Renal cortex interstitium (tissue), 15 donors: Measurements from ENCODE around the gene CLEC1A. TPM values are rescaled to one million over a fixed set of nuclear protein-coding genes. Genes with fewer than 3 reads are reported as not detected.
A peak's percentile ranks its signal among the peaks of the same experiment; 100 is the strongest.

Experiments used
- DNase-seq, 11 donors: peaks; one replicate each; pipeline ENCODE4 v3.0.0-alpha.2; 2013; ENCODE audit warnings: low read depth in 9 of 11, low spot score in 4 of 11; ENCODE audit errors: extremely low read depth in 1 of 11
- long read RNA-seq, 16 experiments: transcript quantifications; one replicate each; lab custom pipeline, GENCODE V29; 2026
- polyA plus RNA-seq, 3 donors: library from polyadenylated mRNA; unstranded; fragments of 120-200 nt; gene quantifications; one replicate each; pipeline ENCODE4 v1.2.1, GENCODE V29; 2013; ENCODE audit not compliant: insufficient read length in 3 of 3

The CLEC1A gene, protein sequence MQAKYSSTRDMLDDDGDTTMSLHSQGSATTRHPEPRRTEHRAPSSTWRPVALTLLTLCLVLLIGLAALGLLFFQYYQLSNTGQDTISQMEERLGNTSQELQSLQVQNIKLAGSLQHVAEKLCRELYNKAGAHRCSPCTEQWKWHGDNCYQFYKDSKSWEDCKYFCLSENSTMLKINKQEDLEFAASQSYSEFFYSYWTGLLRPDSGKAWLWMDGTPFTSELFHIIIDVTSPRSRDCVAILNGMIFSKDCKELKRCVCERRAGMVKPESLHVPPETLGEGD
- 1 to 10 TPM; 3.4 to 4.1 (median 3.6) TPM for polyA plus RNA-seq
- long read RNA-seq, donor 1: 0 reads
- long read RNA-seq, donor 2: 0 reads
- long read RNA-seq, donor 3, partial matches to known transcripts: 0 of 2 reads
- long read RNA-seq, donor 3, other reads (novel, unspliced or antisense): 0 of 2 reads
- long read RNA-seq, donor 4: 0 reads
- long read RNA-seq, donor 5: 0 reads
- long read RNA-seq, donor 6, partial matches to known transcripts: 0 of 1 reads
- long read RNA-seq, donor 6, other reads (novel, unspliced or antisense): 0 of 1 reads
- long read RNA-seq, donor 7: 0 reads
- long read RNA-seq, donor 8, partial matches to known transcripts: 0 of 1 reads
- long read RNA-seq, donor 8, other reads (novel, unspliced or antisense): 0 of 1 reads
- long read RNA-seq, donor 9: 0 reads
- long read RNA-seq, donor 10: 0 reads
- long read RNA-seq, donor 11: 0 reads
- long read RNA-seq, donor 12, partial matches to known transcripts: 0 of 1 reads
- long read RNA-seq, donor 12, other reads (novel, unspliced or antisense): 0 of 1 reads
- long read RNA-seq, donor 13: 0 reads
- long read RNA-seq, donor 14: 0 reads
- long read RNA-seq, donor 15, partial matches to known transcripts: 0 of 1 reads
- long read RNA-seq, donor 15, other reads (novel, unspliced or antisense): 0 of 1 reads
- long read RNA-seq, donor 16: 0 reads

- peak in 3 of 11 donors; percentile 6 to 33 (median 9) for DNase-seq
Measured at GRCh38 chr12:10098791-10099190, at the start of gene CLEC1A. Gene CLEC1A (minus strand): TSS chr12:10098985. CDS start chr12:10098922, 63 bp downstream.

GRCh38 chr12:10147714-10148403 lies 49.1 kb upstream of the CLEC1A start:
- DNase-seq: no peak

DNA sequence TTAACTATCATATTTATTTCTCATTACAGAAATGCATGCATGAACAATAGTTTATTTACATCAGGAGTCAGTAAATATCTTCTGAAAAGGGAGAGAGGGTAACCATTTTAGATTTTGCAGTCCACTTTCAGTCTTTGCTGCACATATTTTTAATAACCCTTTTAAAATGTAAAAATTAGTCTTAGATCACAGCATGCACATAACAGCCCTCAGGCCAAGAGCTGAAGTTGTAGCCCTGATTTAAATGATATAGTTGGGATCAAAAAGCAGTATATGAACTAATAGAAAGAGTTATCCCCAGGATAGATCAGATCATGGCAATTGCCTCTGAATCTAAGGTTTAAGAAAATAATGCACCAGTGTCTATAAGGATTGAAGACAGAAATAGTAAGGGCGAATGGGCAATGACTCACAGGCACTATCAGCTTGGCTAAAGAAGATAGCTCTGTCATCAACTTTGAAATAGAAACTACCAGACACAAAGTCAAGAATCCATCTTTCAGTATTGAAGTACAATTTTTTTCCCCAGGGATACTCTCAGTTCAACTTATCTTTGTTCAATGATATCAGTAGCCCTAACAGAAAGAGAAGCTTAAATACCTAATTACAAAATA lies 44.3 kb upstream of the CLEC1A start:
- DNase-seq: no peak

GRCh38 chr12:10140001-10140400 lies 41.2 kb upstream of the CLEC1A start:
- DNase-seq: peak in 7 of 11 donors; percentile 28 to 43 (median 33)

- DNase-seq: no peak
Measured at GRCh38 chr12:10136637-10137205, 37.9 kb upstream of the CLEC1A start.

DNA sequence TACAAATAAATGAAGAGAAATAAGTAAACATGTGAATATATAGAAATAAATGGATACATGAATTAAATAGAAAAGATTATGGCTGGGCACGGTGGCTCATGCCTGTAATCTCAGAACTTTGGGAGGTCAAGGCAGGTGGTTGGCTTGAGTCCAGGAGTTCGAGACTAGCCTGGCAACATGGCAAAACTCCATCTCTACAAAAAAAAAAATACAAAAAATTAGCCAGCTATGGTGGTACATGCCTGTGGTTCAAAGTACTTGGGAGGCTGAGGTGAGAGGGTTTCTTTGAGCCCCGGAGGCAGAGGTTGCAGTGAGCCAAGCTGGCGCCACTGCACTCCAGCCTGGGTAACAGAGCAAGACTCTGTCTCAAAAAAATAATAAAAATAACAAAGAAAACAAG lies 36.3 kb upstream of the CLEC1A start:
- no peak for DNase-seq

DNA sequence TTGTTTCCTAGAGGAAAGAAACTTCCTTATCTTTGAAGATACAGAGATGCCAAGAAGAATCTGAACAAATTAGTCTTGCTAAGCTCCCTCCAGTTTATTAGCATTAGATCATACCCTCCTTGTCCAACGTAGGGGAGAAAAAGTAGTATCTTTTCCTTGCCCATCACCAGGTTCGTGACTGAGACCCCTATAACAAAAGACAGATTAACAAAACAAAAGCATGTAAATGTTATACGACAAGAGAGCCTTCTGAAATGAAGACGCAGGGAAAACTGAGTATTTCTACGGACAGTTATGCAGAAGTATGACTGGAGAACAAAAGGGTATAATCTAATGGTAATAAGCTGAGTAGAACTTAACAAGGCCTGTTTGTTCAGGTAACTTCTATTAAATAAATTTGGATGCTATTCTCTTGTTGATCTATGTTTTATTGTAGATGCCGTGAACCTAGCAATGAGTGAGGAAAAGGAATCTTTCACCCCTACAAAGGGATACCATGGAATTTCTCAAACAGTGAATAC lies 34.1 kb upstream of the CLEC1A start:
- DNase-seq: no peak

DNA sequence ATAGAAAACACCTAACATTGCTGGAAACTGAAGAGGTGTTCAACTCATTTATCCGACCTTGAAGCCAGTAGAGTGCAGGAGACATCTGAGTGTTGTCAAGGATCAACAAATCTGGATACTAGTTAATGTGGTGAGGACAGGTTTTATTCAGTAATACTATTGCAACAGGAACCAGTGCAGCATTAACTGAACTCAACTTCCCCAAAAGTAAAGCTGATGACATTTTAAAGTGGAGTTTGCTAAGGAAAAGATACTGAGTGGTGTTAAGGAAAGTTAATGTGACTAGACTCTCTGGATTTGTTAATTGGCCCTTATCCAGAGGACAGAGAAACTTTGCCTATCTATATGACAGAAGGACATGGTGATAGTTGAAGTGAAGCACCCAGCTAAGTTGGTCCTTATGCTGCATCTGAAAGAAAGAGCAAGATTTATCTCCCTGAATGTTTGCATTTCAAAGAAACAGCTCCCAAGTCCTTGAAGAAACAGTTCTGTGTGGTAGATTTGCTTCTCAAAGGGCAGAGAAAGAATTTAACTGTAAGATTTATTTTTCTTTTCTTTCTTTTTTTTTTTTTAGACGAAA lies 32.4 kb upstream of the CLEC1A start:
- no peak for DNase-seq

DNA sequence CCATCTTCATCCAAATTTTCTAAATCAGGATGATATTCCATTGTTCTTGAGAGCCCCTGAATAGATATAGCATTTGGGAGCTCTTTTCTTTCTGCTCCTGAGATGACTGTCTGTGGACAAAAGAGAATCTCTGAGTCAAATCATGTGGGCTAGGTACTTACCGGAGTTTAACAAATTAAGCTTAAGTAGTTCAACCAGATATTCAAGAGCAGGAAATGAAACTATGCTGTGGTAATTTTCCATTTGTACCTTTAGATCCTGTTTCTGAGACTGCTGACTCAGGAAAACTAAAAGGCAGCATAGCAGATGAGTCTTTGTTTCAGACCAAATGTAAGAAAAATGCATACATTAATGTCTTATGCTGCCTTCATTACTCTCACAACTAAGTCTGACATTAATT lies 31.3 kb upstream of the CLEC1A start, which contains the start of gene CLEC7A:
Gene CLEC7A, minus strand, starts transcription at position 158 of the 400 bp plus-strand sequence. Its CDS starts 117 bp downstream, at position 41.
- no peak for DNase-seq

DNA sequence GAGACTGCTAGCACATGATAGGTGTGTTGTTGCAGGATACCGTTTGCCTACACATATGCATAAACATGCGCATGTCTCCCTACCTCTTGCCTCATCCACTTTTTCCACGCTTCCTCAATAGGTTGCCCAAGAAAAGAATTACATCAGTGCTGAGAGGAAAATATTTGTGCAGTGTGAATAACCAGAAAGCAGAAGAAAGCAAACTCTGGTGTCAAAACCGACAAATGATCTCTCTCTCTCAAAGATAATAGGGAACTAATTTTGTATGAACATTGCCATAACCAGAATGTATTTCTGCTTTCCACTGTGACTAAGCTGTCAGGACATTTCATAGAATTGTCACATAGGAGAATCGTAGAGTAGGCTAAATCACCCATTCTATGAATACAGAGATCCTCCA lies 29.9 kb upstream of the CLEC1A start:
- no peak for DNase-seq

DNA sequence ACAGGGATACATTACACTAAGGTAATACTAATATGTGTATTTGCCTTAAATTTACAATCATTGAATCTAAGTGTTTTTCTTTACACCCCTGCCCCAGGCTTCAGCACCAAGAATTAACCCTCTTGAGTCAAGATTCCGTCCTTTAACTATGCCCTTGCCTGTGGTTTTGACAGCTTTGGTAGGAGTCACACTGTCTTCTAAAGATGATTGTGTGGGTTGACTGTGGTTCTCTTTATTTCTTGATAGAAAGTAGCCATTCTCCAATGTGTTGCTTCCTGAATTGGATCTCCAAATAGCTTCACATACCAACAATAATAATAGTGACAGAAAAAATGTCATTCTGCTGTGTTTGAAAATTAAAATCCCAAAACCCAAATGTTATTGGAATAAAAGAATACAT lies 27.6 kb upstream of the CLEC1A start:
- DNase-seq: no peak

DNA sequence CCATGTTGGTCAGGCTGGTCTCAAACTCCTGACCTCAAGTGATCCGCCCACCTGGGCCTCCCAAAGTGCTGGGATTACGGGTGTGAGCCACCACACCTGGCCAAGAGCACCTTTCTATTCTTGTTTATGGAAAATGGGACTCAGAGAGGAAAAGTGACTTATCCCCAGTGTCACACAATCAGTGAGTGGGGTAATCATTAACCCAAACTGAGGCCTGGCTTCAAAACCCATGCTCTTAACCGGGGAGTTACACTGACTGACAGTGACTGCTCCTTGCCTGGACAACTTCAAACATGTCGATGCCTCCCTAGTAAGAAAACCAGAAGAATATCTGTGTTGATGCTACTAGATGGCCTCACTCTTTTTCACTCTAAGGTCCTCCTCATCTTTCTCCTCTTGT lies 23.9 kb upstream of the CLEC1A start:
- no peak for DNase-seq

GRCh38 chr12:10121278-10121677 lies 22.5 kb upstream of the CLEC1A start:
- DNase-seq: no peak

DNA sequence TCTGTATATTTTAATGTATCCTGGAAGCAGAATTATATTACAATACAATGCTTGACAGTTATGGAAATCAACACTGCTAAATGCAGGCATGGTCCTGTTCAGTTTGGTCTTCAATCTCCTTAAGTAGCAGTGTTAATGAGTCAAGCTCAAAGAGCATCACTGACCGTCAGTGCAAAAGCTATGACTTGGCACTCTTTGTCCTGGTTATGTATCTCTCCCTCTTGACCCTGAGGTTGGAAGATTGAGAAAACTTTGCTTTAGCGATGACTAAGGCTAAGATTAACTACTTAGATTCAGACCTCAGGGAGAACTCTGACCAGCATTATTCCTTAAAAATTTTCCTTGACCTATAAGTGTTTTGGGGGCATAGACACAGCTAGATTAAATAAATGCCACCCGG lies 20.3 kb upstream of the CLEC1A start:
- no peak for DNase-seq

DNA sequence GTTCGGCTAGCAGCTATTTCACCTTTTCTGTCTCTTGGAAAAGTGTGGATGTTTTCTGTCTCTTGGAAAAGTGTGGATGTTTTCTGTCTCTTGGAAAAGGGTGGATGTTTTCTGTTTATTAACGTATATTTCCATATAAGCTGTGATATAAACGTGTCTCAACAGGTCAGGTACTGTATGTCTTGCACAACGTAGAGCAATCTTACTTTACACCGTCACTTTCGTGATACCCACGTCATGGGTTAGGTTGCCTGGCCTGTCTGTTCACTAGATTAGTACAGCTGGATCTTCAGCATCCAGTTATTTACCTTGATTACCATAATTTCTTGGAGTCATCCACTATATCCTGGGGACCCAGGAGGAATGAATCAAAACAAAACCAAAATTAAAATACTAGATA lies 17.1 kb upstream of the CLEC1A start:
- no peak for DNase-seq

DNA sequence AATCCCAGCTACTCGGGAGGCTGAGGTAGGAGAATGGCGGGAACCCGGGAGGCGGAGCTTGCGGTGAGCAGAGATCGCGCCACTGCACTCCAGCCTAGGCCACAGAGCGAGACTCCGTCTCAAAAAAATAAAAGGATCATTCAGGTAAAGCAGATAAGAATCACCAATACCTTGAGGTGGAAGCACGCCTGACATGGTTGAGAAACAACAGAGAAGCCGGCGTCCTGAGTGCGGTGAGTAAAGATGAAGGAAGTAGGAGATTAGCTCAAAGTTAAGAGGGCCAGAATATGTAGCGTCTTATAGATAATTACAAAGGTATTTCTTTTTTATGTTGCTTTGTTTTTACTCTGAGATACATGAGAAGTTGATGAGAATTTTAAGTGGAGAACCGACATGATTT lies 16.5 kb upstream of the CLEC1A start:
- no peak for DNase-seq

DNA sequence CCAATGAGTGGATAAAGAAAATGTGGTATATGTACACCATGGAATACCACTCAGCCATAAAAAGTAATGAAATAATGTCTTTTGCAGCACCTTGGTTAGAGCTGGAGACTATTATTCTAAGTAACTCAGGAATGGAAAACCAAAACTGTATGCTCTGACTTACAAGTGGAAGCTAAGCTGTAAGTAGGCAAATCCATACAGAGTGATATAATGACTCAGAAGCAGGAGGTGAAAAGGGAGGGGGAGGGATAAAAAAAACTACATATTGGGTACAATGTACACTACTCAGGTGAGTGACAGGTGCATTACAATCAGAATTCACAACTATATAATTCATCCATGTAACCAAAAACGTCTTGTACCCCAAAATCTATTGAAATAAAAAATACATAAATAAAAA lies 15.1 kb upstream of the CLEC1A start:
- DNase-seq: no peak

GRCh38 chr12:10113075-10113474 lies 14.3 kb upstream of the CLEC1A start:
- no peak for DNase-seq
